Neural cell (in vitro differentiated cells): ENCODE measurements around the gene ZBTB24. TPM values are rescaled to one million over a fixed set of nuclear protein-coding genes. Genes with fewer than 3 reads are reported as not detected.

Source experiments
- H2AFZ ChIP-seq: fragments of 200-600, 300-800 bp; sonication (generic), shearing (Covaris generic); 2 replicates; pipeline ENCODE4 v1.6.0; 2014; ENCODE audit warnings: low read depth, mild to moderate bottlenecking, antibody characterized with exemption, low read length, moderate library complexity
- H3F3A ChIP-seq: fragments of 200-600 bp; shearing (Covaris generic); 2 replicates; pipeline ENCODE4 v1.6.1; 2016; ENCODE audit warnings: mild to moderate bottlenecking, moderate library complexity, mixed read lengths, antibody characterized with exemption, low read length; ENCODE audit not compliant: insufficient read depth, poor library complexity, severe bottlenecking
- H3K27ac ChIP-seq: fragments of 200-600, 300-800 bp; sonication (generic), shearing (Covaris generic); 2 replicates; pipeline ENCODE4 v1.5.1; 2014; ENCODE audit warnings: mild to moderate bottlenecking, low read length, moderate library complexity
- H3K27me3 ChIP-seq: fragments of 300-800, 200-600 bp; sonication (generic), shearing (Covaris generic); 2 replicates; pipeline ENCODE4 v1.6.0; 2014; ENCODE audit warnings: mild to moderate bottlenecking, low read depth, low read length, moderate library complexity; ENCODE audit not compliant: insufficient read depth
- H3K36me3 ChIP-seq: fragments of 300-800, 200-600 bp; sonication (generic), shearing (Covaris generic); 2 replicates; pipeline ENCODE4 v1.5.1; 2014; ENCODE audit warnings: mild to moderate bottlenecking, antibody characterized with exemption, low read length, moderate library complexity; ENCODE audit not compliant: insufficient read depth
- H3K4me2 ChIP-seq: fragments of 300-800, 200-600 bp; sonication (generic), shearing (Covaris generic); 2 replicates; pipeline ENCODE4 v1.6.0; 2014; ENCODE audit warnings: mild to moderate bottlenecking, low read length
- H3K4me3 ChIP-seq: fragments of 300-800, 200-600 bp; sonication (generic), shearing (Covaris generic); 2 replicates; pipeline ENCODE4 v1.5.1; 2014; ENCODE audit warnings: mild to moderate bottlenecking, low read length, moderate library complexity
- H3K79me2 ChIP-seq: fragments of 200-600 bp; shearing (Covaris generic); replicated peaks from 2 replicates; pipeline ENCODE4 v1.6.0; 2014; ENCODE audit warnings: mild to moderate bottlenecking, low read length, moderate library complexity; ENCODE audit not compliant: insufficient read depth
- H3K9ac ChIP-seq: fragments of 300-800, 200-600 bp; sonication (generic), shearing (Covaris generic); 2 replicates; pipeline ENCODE4 v1.6.1; 2016; ENCODE audit warnings: mild to moderate bottlenecking, low read length, mixed read lengths
- H3K9me2 ChIP-seq: fragments of 200-600 bp; shearing (Covaris generic); 2 replicates; pipeline ENCODE4 v1.6.1; 2016; ENCODE audit warnings: mild to moderate bottlenecking, low read length, mixed read lengths; ENCODE audit not compliant: insufficient read depth
- H3K9me3 ChIP-seq: fragments of 200-600, 300-800 bp; sonication (generic), shearing (Covaris generic); 2 replicates; pipeline ENCODE4 v1.6.1; 2016; ENCODE audit warnings: mild to moderate bottlenecking, mixed run types, low read length, moderate library complexity, mixed read lengths
- H4K20me1 ChIP-seq: fragments of 200-600 bp; shearing (Covaris generic); 2 replicates; pipeline ENCODE4 v1.6.1; 2016; ENCODE audit warnings: mild to moderate bottlenecking, mixed run types; ENCODE audit not compliant: insufficient read depth
- EP300 ChIP-seq: fragments of 450-650 bp; conservative IDR thresholded peaks from 2 replicates; pipeline ENCODE4 v1.6.1; 2014; ENCODE audit warnings: antibody characterized with exemption, mild to moderate bottlenecking, moderate library complexity; ENCODE audit not compliant: poor library complexity, severe bottlenecking
- EZH2 ChIP-seq: fragments of 200-600, 300-800 bp; shearing (Covaris generic), sonication (generic); IDR thresholded peaks from 2 replicates; pipeline ENCODE4 v1.6.1; 2014; ENCODE audit warnings: antibody characterized with exemption, low read length, borderline replicate concordance, mild to moderate bottlenecking; ENCODE audit not compliant: insufficient read depth, poor library complexity, severe bottlenecking
- MXI1 ChIP-seq: fragments of 450-650 bp; conservative IDR thresholded peaks from 2 replicates; pipeline ENCODE4 v1.6.1; 2014; ENCODE audit warnings: antibody characterized with exemption, mild to moderate bottlenecking; ENCODE audit not compliant: poor library complexity, severe bottlenecking
- POLR2AphosphoS5 ChIP-seq: IDR thresholded peaks from 2 replicates; pipeline ENCODE4 v1.6.1; 2012
- RAD21 ChIP-seq: fragments of 450-650 bp; conservative IDR thresholded peaks from 2 replicates; pipeline ENCODE4 v1.6.1; 2014; ENCODE audit warnings: antibody characterized with exemption, mild to moderate bottlenecking, moderate library complexity
- SMC3 ChIP-seq: fragments of 450-650 bp; conservative IDR thresholded peaks from 2 replicates; pipeline ENCODE4 v1.6.1; 2014; ENCODE audit warnings: antibody characterized with exemption, mild to moderate bottlenecking, moderate library complexity; ENCODE audit not compliant: poor library complexity
- TAF1 ChIP-seq: IDR thresholded peaks from 2 replicates; pipeline ENCODE4 v1.6.1; 2012; ENCODE audit warnings: low read depth
- polyA plus RNA-seq: library from polyadenylated mRNA; depleted of rRNA; stranded (reverse); fragments of >200 nt; gene quantifications from 2 replicates; pipeline ENCODE4 v1.2.3, GENCODE V29; 2014
- TF ChIP-seq, protein P1 (sequence below): fragments of 450-650 bp; IDR thresholded peaks from 2 replicates; pipeline ENCODE4 v1.5.1; 2014; ENCODE audit warnings: antibody characterized with exemption, mild to moderate bottlenecking, moderate library complexity; ENCODE audit not compliant: poor library complexity, severe bottlenecking
- TF ChIP-seq, protein P2 (sequence below): IDR thresholded peaks from 2 replicates; pipeline ENCODE4 v1.6.1; 2012; ENCODE audit warnings: borderline replicate concordance

The ZBTB24 gene
- polyA plus RNA-seq, 1 donor from 2014 or later = 6.0 TPM

DNA sequence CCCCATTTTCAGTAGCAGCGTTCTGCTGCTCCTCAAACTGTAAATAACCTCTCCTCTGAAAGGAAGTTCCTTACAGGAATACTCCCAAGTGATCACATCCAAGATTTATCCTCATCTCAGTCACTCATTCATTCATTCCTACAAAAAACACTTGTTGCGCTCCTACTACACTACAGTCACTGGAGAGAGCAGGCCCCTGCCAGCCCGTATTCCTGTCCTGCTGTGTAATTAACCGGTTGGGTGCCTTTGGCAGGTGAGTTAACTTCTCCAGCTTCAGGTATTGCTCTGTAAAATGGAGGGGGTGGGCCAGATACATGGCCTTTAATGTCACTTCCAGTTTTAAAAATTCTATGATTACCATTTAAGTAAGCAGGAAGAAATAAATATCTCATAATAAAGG lies 15.0 kb upstream of the ZBTB24 start:
- Histone ChIP-seq H3K9me3 (no peaks in the 10 kb centered on the region), H3F3A (no peaks in the 10 kb centered on the region), H3K36me3 (no peaks in the 10 kb centered on the region), H3K4me2 (no peak overlapping the region), H3K79me2 (no peaks in the 10 kb centered on the region), H3K27ac (no peak overlapping the region), H3K9me2 (no peaks in the 10 kb centered on the region), H2AFZ (no peak overlapping the region), H3K9ac (no peak overlapping the region), H3K4me3 (no peak overlapping the region), H3K27me3 (no peaks in the 10 kb centered on the region), H4K20me1 (no peaks in the 10 kb centered on the region)
- TF ChIP-seq EZH2 (no peak), RAD21 (no peak), MXI1 (no peak), EP300 (no peak), POLR2AphosphoS5 (no peak), SMC3 (no peak), TAF1 (no peak)
- TF ChIP-seq, protein P1, sequence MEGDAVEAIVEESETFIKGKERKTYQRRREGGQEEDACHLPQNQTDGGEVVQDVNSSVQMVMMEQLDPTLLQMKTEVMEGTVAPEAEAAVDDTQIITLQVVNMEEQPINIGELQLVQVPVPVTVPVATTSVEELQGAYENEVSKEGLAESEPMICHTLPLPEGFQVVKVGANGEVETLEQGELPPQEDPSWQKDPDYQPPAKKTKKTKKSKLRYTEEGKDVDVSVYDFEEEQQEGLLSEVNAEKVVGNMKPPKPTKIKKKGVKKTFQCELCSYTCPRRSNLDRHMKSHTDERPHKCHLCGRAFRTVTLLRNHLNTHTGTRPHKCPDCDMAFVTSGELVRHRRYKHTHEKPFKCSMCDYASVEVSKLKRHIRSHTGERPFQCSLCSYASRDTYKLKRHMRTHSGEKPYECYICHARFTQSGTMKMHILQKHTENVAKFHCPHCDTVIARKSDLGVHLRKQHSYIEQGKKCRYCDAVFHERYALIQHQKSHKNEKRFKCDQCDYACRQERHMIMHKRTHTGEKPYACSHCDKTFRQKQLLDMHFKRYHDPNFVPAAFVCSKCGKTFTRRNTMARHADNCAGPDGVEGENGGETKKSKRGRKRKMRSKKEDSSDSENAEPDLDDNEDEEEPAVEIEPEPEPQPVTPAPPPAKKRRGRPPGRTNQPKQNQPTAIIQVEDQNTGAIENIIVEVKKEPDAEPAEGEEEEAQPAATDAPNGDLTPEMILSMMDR = no peak
- TF ChIP-seq, protein P2, sequence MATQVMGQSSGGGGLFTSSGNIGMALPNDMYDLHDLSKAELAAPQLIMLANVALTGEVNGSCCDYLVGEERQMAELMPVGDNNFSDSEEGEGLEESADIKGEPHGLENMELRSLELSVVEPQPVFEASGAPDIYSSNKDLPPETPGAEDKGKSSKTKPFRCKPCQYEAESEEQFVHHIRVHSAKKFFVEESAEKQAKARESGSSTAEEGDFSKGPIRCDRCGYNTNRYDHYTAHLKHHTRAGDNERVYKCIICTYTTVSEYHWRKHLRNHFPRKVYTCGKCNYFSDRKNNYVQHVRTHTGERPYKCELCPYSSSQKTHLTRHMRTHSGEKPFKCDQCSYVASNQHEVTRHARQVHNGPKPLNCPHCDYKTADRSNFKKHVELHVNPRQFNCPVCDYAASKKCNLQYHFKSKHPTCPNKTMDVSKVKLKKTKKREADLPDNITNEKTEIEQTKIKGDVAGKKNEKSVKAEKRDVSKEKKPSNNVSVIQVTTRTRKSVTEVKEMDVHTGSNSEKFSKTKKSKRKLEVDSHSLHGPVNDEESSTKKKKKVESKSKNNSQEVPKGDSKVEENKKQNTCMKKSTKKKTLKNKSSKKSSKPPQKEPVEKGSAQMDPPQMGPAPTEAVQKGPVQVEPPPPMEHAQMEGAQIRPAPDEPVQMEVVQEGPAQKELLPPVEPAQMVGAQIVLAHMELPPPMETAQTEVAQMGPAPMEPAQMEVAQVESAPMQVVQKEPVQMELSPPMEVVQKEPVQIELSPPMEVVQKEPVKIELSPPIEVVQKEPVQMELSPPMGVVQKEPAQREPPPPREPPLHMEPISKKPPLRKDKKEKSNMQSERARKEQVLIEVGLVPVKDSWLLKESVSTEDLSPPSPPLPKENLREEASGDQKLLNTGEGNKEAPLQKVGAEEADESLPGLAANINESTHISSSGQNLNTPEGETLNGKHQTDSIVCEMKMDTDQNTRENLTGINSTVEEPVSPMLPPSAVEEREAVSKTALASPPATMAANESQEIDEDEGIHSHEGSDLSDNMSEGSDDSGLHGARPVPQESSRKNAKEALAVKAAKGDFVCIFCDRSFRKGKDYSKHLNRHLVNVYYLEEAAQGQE = no peak

DNA sequence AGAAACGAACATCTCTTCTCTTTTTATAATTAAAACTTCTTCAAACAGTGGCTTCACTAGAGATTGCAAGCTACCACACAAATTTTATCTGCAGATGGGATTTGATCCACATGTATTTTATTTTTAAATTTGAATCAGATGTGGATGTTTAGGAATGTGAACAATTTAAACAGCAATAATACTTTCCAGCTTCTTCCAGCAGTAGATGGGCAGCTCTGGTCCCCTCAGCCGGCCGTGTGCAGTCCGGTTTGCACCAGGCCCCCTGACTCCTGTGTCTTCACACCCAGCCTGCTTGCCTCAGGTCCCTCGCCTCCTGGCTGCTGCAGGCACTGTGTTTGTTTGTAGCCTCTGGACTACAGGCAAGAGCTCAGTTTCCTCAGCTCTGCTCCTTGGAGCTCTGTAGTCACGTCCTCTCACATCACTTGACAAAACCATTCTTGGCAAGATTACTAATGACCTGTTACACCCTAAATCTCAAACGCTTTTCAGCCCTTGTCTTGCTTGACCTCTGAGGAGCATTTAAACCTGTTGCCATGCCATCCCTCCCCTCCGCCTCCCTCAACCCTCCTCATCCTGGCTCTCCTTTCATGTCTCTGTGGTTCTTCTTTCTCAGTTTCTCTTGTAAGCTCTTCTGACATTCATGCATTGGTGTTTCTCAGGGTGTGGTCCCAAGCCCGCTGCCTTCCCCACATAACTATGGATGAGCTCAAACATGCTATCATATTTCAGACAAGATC lies 13.2 kb upstream of the ZBTB24 start:
- H3F3A ChIP-seq = no peaks in the 10 kb centered on the region
- no peak overlapping the region for H3K27ac ChIP-seq
- no peak overlapping the region for H2AFZ ChIP-seq
- no peaks in the 10 kb centered on the region for H3K27me3 ChIP-seq
- H3K4me3 ChIP-seq = no peak overlapping the region
- no peak overlapping the region for H3K9ac ChIP-seq
- no peaks in the 10 kb centered on the region for H3K9me2 ChIP-seq
- no peaks in the 10 kb centered on the region for H4K20me1 ChIP-seq
- H3K36me3 ChIP-seq = no peaks in the 10 kb centered on the region
- no peaks in the 10 kb centered on the region for H3K79me2 ChIP-seq
- no peaks in the 10 kb centered on the region for H3K9me3 ChIP-seq
- TF ChIP-seq, protein P2 = no peak
- no peak for TF ChIP-seq RAD21
- TF ChIP-seq EP300 = no peak
- TF ChIP-seq MXI1 = no peak
- TF ChIP-seq POLR2AphosphoS5 = no peak
- TF ChIP-seq, protein P1 = no peak
- no peak for TF ChIP-seq SMC3
- TF ChIP-seq EZH2 = no peak
- no peak for TF ChIP-seq TAF1
- H3K4me2 ChIP-seq = no peak overlapping the region
